ENCODE data around the gene DSC1. TPM values are rescaled to one million over a fixed set of nuclear protein-coding genes. Genes with fewer than 3 reads are reported as not detected.

The DSC1 gene
- total and polyA plus RNA-seq, 12 donors, result 0.03 to 21.8 (median 7.7) TPM

GRCh38 chr18:31199190-31199769 is 36.6 kb upstream of the DSC1 start:
- TF ChIP-seq CTCF (IDR thresholded peaks at IDR 0.05), result no peak
- intact Hi-C loops (cut with DNase I), result no loop called here

GRCh38 chr18:31197676-31198075 is 35.0 kb upstream of the DSC1 start:
- Histone ChIP-seq H3K9me3 (no peaks in the 10 kb centered on the region), H3K4me3 (no peak overlapping the region), H3K4me1 (peaks cover 0 to 5% (median 0%) of the 10 kb centered on the region in 9 donors), H3K27me3 (no peaks in the 10 kb centered on the region), H3K27ac (no peak overlapping the region), H3K36me3 (no peaks in the 10 kb centered on the region)
- DNase-seq, result no peak
- 2 to 8% methylated on average over 2 of the region's 2 CpGs for WGBS, 2 donors
- intact Hi-C loops (cut with DNase I), result no loop called here
- no peak for ATAC-seq
- TF ChIP-seq CTCF (IDR thresholded peaks at IDR 0.05), result no peak

More at GRCh38 chr18:31199190-31199769, 36.6 kb upstream of the DSC1 start:
- Histone ChIP-seq H3K36me3 (no peaks in the 10 kb centered on the region), H3K4me1 (peaks cover 0 to 14% (median 0%) of the 10 kb centered on the region in 9 donors), H3K9me3 (no peaks in the 10 kb centered on the region), H3K27ac (no peak overlapping the region), H3K27me3 (no peaks in the 10 kb centered on the region), H3K4me3 (no peak overlapping the region)
- ATAC-seq (no peak), DNase-seq (no peak)
- 75 to 81% methylated on average over 5 of the region's 5 CpGs for WGBS, 2 donors

GRCh38 chr18:31195063-31195462 is 32.4 kb upstream of the DSC1 start:
- intact Hi-C loops (cut with DNase I), result no loop called here
- Histone ChIP-seq H3K4me3 (no peak overlapping the region), H3K27me3 (no peaks in the 10 kb centered on the region), H3K27ac (no peak overlapping the region), H3K36me3 (no peaks in the 10 kb centered on the region), H3K4me1 (peaks cover 0 to 5% (median 0%) of the 10 kb centered on the region in 9 donors), H3K9me3 (no peaks in the 10 kb centered on the region)
- ATAC-seq (no peak), DNase-seq (no peak)
- 64 to 68% methylated on average over 3 of the region's 3 CpGs for whole genome bisulfite sequencing, 2 donors
- no peak for TF ChIP-seq CTCF (IDR thresholded peaks at IDR 0.05)

- Histone ChIP-seq H3K27me3 (no peaks in the 10 kb centered on the region), H3K36me3 (no peaks in the 10 kb centered on the region), H3K27ac (no peak overlapping the region), H3K4me1 (no peaks in the 10 kb centered on the region), H3K4me3 (no peak overlapping the region), H3K9me3 (no peaks in the 10 kb centered on the region)
- ATAC-seq (no peak), DNase-seq (no peak)
- TF ChIP-seq CTCF (IDR thresholded peaks at IDR 0.05), result no peak
- intact Hi-C loops (cut with DNase I), result no loop called here
Observed at GRCh38 chr18:31192086-31192776, 29.6 kb upstream of the DSC1 start.
